ENCODE measurements around the gene IMPG1. TPM values are rescaled to one million over a fixed set of nuclear protein-coding genes. Genes with fewer than 3 reads are reported as not detected.

Gene IMPG1
- total and polyA plus RNA-seq, 10 of the 15 experiments (the other 5 are each of a cell fraction or from before 2014, with no cell fraction given): not detected

DNA sequence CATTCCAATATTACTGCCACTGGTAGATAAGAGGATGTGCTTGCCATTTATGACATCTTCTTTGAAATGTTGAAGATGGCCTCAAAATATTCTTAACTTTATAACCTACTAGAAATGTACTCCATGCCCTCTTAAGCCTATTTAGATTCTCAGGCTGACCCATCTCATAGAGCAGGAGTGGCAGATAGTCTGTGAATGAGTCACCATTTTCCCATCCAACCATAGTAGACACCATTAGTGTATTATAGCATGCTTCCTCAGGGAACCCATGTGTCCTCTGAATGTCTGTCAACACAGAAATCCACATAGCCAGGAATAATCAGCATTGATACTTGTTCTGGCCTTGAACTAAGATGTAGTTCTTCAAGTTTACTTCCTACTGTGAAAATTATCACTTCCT lies 150.2 kb downstream of the IMPG1 start:
- Histone ChIP-seq H3K36me3 (ENCODE audit: control insufficient read depth in 2 of 2, insufficient read depth in 2 of 2, low read length in 1 of 2) (no peaks in the 10 kb centered on the region), H3K4me3 (no peak overlapping the region), H3K27me3 (replicated peaks in 1 of 2; ENCODE audit: control insufficient read depth in 2 of 2, insufficient read depth in 2 of 2, low read length in 1 of 2) (no peaks in the 10 kb centered on the region), H4K20me1 (ENCODE audit: control insufficient read depth, insufficient read depth) (no peaks in the 10 kb centered on the region), H3K4me2 (ENCODE audit: control insufficient read depth, insufficient read depth) (no peak overlapping the region), H3K4me1 (ENCODE audit: control insufficient read depth, insufficient read depth, low read length) (no peaks in the 10 kb centered on the region), H3K27ac (ENCODE audit: control insufficient read depth, insufficient read depth) (no peak overlapping the region), H3K9ac (ENCODE audit: control insufficient read depth, insufficient read depth, low read length) (no peak overlapping the region), H2AFZ (ENCODE audit: control insufficient read depth, low read depth, low read length) (no peak overlapping the region), H3K79me2 (ENCODE audit: control insufficient read depth, insufficient read depth, low read length) (no peaks in the 10 kb centered on the region), H3K9me3 (replicated peaks; ENCODE audit: control insufficient read depth, insufficient read depth, low read length) (no peaks in the 10 kb centered on the region)
- in situ Hi-C loops (cut with MboI) (no loop called here), intact Hi-C loops (cut with micrococcal nuclease; ENCODE audit: unreplicated experiment) (no loop called here)
- DNase-seq (ENCODE audit: low read depth, low spot score): no peak
- no peak for ATAC-seq
- FAIRE-seq: no peak
- no TSS peak for BruUV-seq (replicated peaks)
- CTCF ChIA-PET: interaction anchor here (1.3 kb wide), 1 partner anchor 29 kb away, joined by 3 read pairs; no protein-coding TSS in a partner anchor
- SMC1A ChIA-PET (ENCODE audit: uncharacterized antibody, unreplicated experiment): no interaction called here
- POLR2A ChIA-PET: no interaction called here
- TF ChIP-seq HDAC6 (IDR thresholded peaks at IDR 0.05; ENCODE audit: unreplicated experiment): no peak
- no peak for TF ChIP-seq ETV6 (conservative IDR thresholded peaks at IDR 0.05 in 1 of 2, IDR thresholded peaks at IDR 0.05 in 1 of 2; ENCODE audit: borderline replicate concordance in 1 of 2, low read depth in 1 of 2)
- no peak for TF ChIP-seq NFXL1 (IDR thresholded peaks at IDR 0.05; ENCODE audit: borderline replicate concordance)
- no peak for TF ChIP-seq EGR1 (IDR thresholded peaks at IDR 0.05; ENCODE audit: borderline replicate concordance in 1 of 2, low read depth in 2 of 2, low read length in 2 of 2)
- TF ChIP-seq SUZ12 (IDR thresholded peaks at IDR 0.05; ENCODE audit: unreplicated experiment): no peak
- no peak for TF ChIP-seq ZNF274 (IDR thresholded peaks at IDR 0.05; ENCODE audit: insufficient read depth, insufficient read length)
- TF ChIP-seq SPI1 (IDR thresholded peaks at IDR 0.05; ENCODE audit: borderline replicate concordance, insufficient read depth, low read depth, low read length): no peak
- RAD21 ChIA-PET (ENCODE audit: unreplicated experiment): no interaction called here

DNA sequence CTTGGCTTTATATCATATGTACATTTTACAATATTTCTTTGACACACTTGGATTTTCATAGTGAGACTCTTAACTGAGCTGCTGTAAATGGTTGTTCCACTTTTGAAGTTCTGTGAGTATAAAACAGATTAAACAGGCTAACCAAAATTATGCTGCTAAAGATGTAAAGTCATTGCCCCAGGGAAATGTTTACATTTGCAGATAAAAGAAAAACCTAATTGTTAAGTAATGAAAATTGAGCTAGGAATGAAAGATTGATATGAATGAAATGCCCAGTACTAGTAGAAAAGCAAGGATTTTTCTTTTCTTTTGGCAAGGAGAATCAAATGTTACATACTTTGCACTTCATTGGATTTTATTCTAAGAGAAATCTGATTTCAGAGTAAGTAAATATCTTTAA lies 159.4 kb downstream of the IMPG1 start:
- no peak for DNase-seq (ENCODE audit: low read depth, low spot score)
- no peak overlapping the region for H3K4me2 ChIP-seq (ENCODE audit: control insufficient read depth, insufficient read depth)
- CTCF ChIA-PET: interaction anchor here (10.2 kb wide), 1 partner anchor 19 kb away, joined by 105 read pairs; no protein-coding TSS in a partner anchor
- peaks cover 0 to 2% of the 10 kb centered on the region in 2 experiments; a peak in 2 of 4 replicates for H3K36me3 ChIP-seq (ENCODE audit: control insufficient read depth in 2 of 2, insufficient read depth in 2 of 2, low read length in 1 of 2)
- no peak for FAIRE-seq
- H3K9me3 ChIP-seq (replicated peaks; ENCODE audit: control insufficient read depth, insufficient read depth, low read length): no peaks in the 10 kb centered on the region
- RAD21 ChIA-PET (ENCODE audit: unreplicated experiment): no interaction called here
- no peaks in the 10 kb centered on the region for H3K79me2 ChIP-seq (ENCODE audit: control insufficient read depth, insufficient read depth, low read length)
- no peak for ATAC-seq
- H3K4me3 ChIP-seq: no peak overlapping the region
- POLR2A ChIA-PET: no interaction called here
- H3K9ac ChIP-seq (ENCODE audit: control insufficient read depth, insufficient read depth, low read length): no peak overlapping the region
- H3K27ac ChIP-seq (ENCODE audit: control insufficient read depth, insufficient read depth): no peak overlapping the region
- no TSS peak for BruUV-seq (replicated peaks)
- TF ChIP-seq, protein P1, sequence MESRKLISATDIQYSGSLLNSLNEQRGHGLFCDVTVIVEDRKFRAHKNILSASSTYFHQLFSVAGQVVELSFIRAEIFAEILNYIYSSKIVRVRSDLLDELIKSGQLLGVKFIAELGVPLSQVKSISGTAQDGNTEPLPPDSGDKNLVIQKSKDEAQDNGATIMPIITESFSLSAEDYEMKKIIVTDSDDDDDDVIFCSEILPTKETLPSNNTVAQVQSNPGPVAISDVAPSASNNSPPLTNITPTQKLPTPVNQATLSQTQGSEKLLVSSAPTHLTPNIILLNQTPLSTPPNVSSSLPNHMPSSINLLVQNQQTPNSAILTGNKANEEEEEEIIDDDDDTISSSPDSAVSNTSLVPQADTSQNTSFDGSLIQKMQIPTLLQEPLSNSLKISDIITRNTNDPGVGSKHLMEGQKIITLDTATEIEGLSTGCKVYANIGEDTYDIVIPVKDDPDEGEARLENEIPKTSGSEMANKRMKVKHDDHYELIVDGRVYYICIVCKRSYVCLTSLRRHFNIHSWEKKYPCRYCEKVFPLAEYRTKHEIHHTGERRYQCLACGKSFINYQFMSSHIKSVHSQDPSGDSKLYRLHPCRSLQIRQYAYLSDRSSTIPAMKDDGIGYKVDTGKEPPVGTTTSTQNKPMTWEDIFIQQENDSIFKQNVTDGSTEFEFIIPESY (IDR thresholded peaks at IDR 0.05): no peak
- no peak for TF ChIP-seq RAD51 (IDR thresholded peaks at IDR 0.05)
- TF ChIP-seq, protein P2, sequence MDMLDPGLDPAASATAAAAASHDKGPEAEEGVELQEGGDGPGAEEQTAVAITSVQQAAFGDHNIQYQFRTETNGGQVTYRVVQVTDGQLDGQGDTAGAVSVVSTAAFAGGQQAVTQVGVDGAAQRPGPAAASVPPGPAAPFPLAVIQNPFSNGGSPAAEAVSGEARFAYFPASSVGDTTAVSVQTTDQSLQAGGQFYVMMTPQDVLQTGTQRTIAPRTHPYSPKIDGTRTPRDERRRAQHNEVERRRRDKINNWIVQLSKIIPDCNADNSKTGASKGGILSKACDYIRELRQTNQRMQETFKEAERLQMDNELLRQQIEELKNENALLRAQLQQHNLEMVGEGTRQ (IDR thresholded peaks at IDR 0.05; ENCODE audit: borderline replicate concordance, low read depth, low read length): no peak
- no peaks in the 10 kb centered on the region for H3K4me1 ChIP-seq (ENCODE audit: control insufficient read depth, insufficient read depth, low read length)
- H3K27me3 ChIP-seq (replicated peaks in 1 of 2; ENCODE audit: control insufficient read depth in 2 of 2, insufficient read depth in 2 of 2, low read length in 1 of 2): no peaks in the 10 kb centered on the region
- no peaks in the 10 kb centered on the region for H4K20me1 ChIP-seq (ENCODE audit: control insufficient read depth, insufficient read depth)
- intact Hi-C loops (cut with micrococcal nuclease; ENCODE audit: unreplicated experiment): no loop called here
- SMC1A ChIA-PET (ENCODE audit: uncharacterized antibody, unreplicated experiment): interaction anchor here (0.9 to 4.7 kb wide), 2 partner anchors 16 to 19 kb away, joined by 3 to 24 read pairs; no protein-coding TSS in a partner anchor
- in situ Hi-C loops (cut with MboI): no loop called here
- H2AFZ ChIP-seq (ENCODE audit: control insufficient read depth, low read depth, low read length): no peak overlapping the region

All from GM12878 (cell line).